ENCODE measurements around the gene ZNF445. TPM values are rescaled to one million over a fixed set of nuclear protein-coding genes. Genes with fewer than 3 reads are reported as not detected.

The ZNF445 gene
- total RNA-seq, 1 experiment from 2014 or later = 15.9 TPM

- BruUV-seq (replicated peaks) = no TSS peak
- no peak overlapping the region for H2AFZ ChIP-seq
- H3F3A ChIP-seq (ENCODE audit: insufficient read depth, low read depth) = no peaks in the 10 kb centered on the region
- intact Hi-C loops (cut with micrococcal nuclease; ENCODE audit: unreplicated experiment) = no loop called here
- CTCF ChIA-PET = no interaction called here
- no peak for DNase-seq
- H4K20me1 ChIP-seq (ENCODE audit: insufficient read depth) = no peaks in the 10 kb centered on the region
- H3K27ac ChIP-seq = no peak overlapping the region
- H3K27me3 ChIP-seq (ENCODE audit: insufficient read depth, low read depth) = no peaks in the 10 kb centered on the region
- no peak overlapping the region for H3K4me3 ChIP-seq
- H3K4me1 ChIP-seq (replicated peaks; ENCODE audit: insufficient read depth) = no peaks in the 10 kb centered on the region
- POLR2A ChIA-PET (ENCODE audit: unreplicated experiment) = no interaction called here
- no peak overlapping the region for H3K4me2 ChIP-seq
- H3K79me2 ChIP-seq (ENCODE audit: low read depth) = no peaks in the 10 kb centered on the region
- TF ChIP-seq CTCF (conservative IDR thresholded peaks at IDR 0.05) (no peak), EZH2 (IDR thresholded peaks at IDR 0.05; ENCODE audit: low read depth) (no peak)
- 0 out of 2 replicates have a peak, but pooled peaks cover 4% of the 10 kb centered on the region for H3K36me3 ChIP-seq (ENCODE audit: low read depth)
- H3K9me2 ChIP-seq (ENCODE audit: insufficient read depth) = no peaks in the 10 kb centered on the region
- peaks cover 22% of the 10 kb centered on the region; the same call in 1 of the 2 replicates for H3K9me3 ChIP-seq (ENCODE audit: insufficient read depth, low read depth)
Measured at GRCh38 chr3:44499149-44499898, 21.9 kb upstream of the ZNF445 start.

- H3F3A ChIP-seq (ENCODE audit: insufficient read depth, low read depth) = no peaks in the 10 kb centered on the region
- intact Hi-C loops (cut with micrococcal nuclease; ENCODE audit: unreplicated experiment) = no loop called here
- POLR2A ChIA-PET (ENCODE audit: unreplicated experiment) = no interaction called here
- DNase-seq = no peak
- H3K27me3 ChIP-seq (ENCODE audit: insufficient read depth, low read depth) = no peaks in the 10 kb centered on the region
- no peaks in the 10 kb centered on the region for H3K9me2 ChIP-seq (ENCODE audit: insufficient read depth)
- no peaks in the 10 kb centered on the region for H4K20me1 ChIP-seq (ENCODE audit: insufficient read depth)
- H3K4me3 ChIP-seq = no peak overlapping the region
- TF ChIP-seq CTCF (conservative IDR thresholded peaks at IDR 0.05) = no peak
- no peak for TF ChIP-seq EZH2 (IDR thresholded peaks at IDR 0.05; ENCODE audit: low read depth)
- no TSS peak for BruUV-seq (replicated peaks)
- H2AFZ ChIP-seq = no peak overlapping the region
- no peaks in the 10 kb centered on the region for H3K4me1 ChIP-seq (replicated peaks; ENCODE audit: insufficient read depth)
- CTCF ChIA-PET = no interaction called here
- 0 out of 2 replicates have a peak, but pooled peaks cover 4% of the 10 kb centered on the region for H3K36me3 ChIP-seq (ENCODE audit: low read depth)
- H3K79me2 ChIP-seq (ENCODE audit: low read depth) = no peaks in the 10 kb centered on the region
- no peak overlapping the region for H3K27ac ChIP-seq
- H3K9me3 ChIP-seq (ENCODE audit: insufficient read depth, low read depth) = peaks cover 19% of the 10 kb centered on the region; the same call in 1 of the 2 replicates
- H3K4me2 ChIP-seq = no peak overlapping the region
Measured at GRCh38 chr3:44495636-44496415, 18.4 kb upstream of the ZNF445 start.

- no peaks in the 10 kb centered on the region for H3F3A ChIP-seq (ENCODE audit: insufficient read depth, low read depth)
- H3K27ac ChIP-seq = no peak overlapping the region
- H3K36me3 ChIP-seq (ENCODE audit: low read depth) = no peaks in the 10 kb centered on the region
- H4K20me1 ChIP-seq (ENCODE audit: insufficient read depth) = no peaks in the 10 kb centered on the region
- TF ChIP-seq CTCF (conservative IDR thresholded peaks at IDR 0.05) = no peak
- no peaks in the 10 kb centered on the region for H3K4me1 ChIP-seq (replicated peaks; ENCODE audit: insufficient read depth)
- no peak for DNase-seq
- no peaks in the 10 kb centered on the region for H3K27me3 ChIP-seq (ENCODE audit: insufficient read depth, low read depth)
- intact Hi-C loops (cut with micrococcal nuclease; ENCODE audit: unreplicated experiment) = no loop called here
- BruUV-seq (replicated peaks) = no TSS peak
- H3K9me2 ChIP-seq (ENCODE audit: insufficient read depth) = no peaks in the 10 kb centered on the region
- no peaks in the 10 kb centered on the region for H3K79me2 ChIP-seq (ENCODE audit: low read depth)
- POLR2A ChIA-PET (ENCODE audit: unreplicated experiment) = no interaction called here
- H3K9me3 ChIP-seq (ENCODE audit: insufficient read depth, low read depth) = peaks cover 10% of the 10 kb centered on the region; the same call in 1 of the 2 replicates
- H2AFZ ChIP-seq = no peak overlapping the region
- H3K4me2 ChIP-seq = no peak overlapping the region
- CTCF ChIA-PET = no interaction called here
- H3K4me3 ChIP-seq = no peak overlapping the region
Measured at GRCh38 chr3:44492496-44492895, 15.0 kb upstream of the ZNF445 start.

Measured in PC-9 (cell line).